Loucy (cell line): Measurements from ENCODE around the gene ARMC9.

Experiments used
- H2AFZ ChIP-seq: fragments of 200-600 bp; sonication (generic); 2 replicates; pipeline ENCODE4 v1.6.0; 2016; ENCODE audit warnings: antibody characterized with exemption, mild to moderate bottlenecking, low read length, moderate library complexity
- H3F3A ChIP-seq: fragments of 200-600 bp; 2 replicates; pipeline ENCODE4 v1.6.0; 2016; ENCODE audit warnings: antibody characterized with exemption, low read depth, mild to moderate bottlenecking
- H3K27me3 ChIP-seq: fragments of 200-600 bp; sonication (generic); 2 replicates; pipeline ENCODE4 v1.6.1; 2014; ENCODE audit warnings: low read length, mild to moderate bottlenecking; ENCODE audit not compliant: insufficient read depth, poor library complexity, severe bottlenecking
- H3K36me3 ChIP-seq: fragments of 200-600 bp; sonication (generic); 2 replicates; pipeline ENCODE4 v1.6.1; 2016; ENCODE audit warnings: low read length; ENCODE audit not compliant: insufficient read depth
- H3K4me1 ChIP-seq: fragments of 200-600 bp; sonication (generic); 2 replicates; pipeline ENCODE4 v1.5.1; 2014; ENCODE audit warnings: low read length, mild to moderate bottlenecking; ENCODE audit not compliant: insufficient read depth, poor library complexity, severe bottlenecking
- H3K4me2 ChIP-seq: fragments of 200-600 bp; sonication (generic); 2 replicates; pipeline ENCODE4 v1.6.0; 2014; ENCODE audit warnings: antibody characterized with exemption, low read length, low read depth, mild to moderate bottlenecking; ENCODE audit not compliant: poor library complexity, severe bottlenecking
- H3K4me3 ChIP-seq: fragments of 200-600 bp; sonication (generic); 2 replicates; pipeline ENCODE4 v1.5.1; 2014; ENCODE audit warnings: low read length, mild to moderate bottlenecking, mixed read lengths; ENCODE audit not compliant: poor library complexity, severe bottlenecking
- H3K79me2 ChIP-seq: fragments of 200-600 bp; sonication (generic); 2 replicates; pipeline ENCODE4 v1.6.1; 2014; ENCODE audit warnings: low read length; ENCODE audit not compliant: insufficient read depth
- H3K9ac ChIP-seq: fragments of 200-600 bp; sonication (generic); 2 replicates; pipeline ENCODE4 v1.6.0; 2014; ENCODE audit warnings: mild to moderate bottlenecking, low read depth, low read length, moderate library complexity; ENCODE audit not compliant: poor library complexity, severe bottlenecking
- H3K9me2 ChIP-seq: fragments of 200-600 bp; sonication (generic); replicated peaks from 2 replicates; pipeline ENCODE4 v1.6.1; 2016; ENCODE audit warnings: low read depth, low read length, mixed read lengths
- H3K9me3 ChIP-seq: fragments of 200-600 bp; sonication (generic); 2 replicates; pipeline ENCODE4 v1.6.1; 2014; ENCODE audit warnings: mild to moderate bottlenecking, antibody characterized with exemption, low read length, low read depth; ENCODE audit not compliant: insufficient read depth
- H4K20me1 ChIP-seq: fragments of 200-600 bp; sonication (generic); 2 replicates; pipeline ENCODE4 v1.6.0; 2014; ENCODE audit warnings: antibody characterized with exemption, low read length, mild to moderate bottlenecking; ENCODE audit not compliant: insufficient read depth, poor library complexity, severe bottlenecking
- EZH2phosphoT487 ChIP-seq: fragments of 200-600 bp; IDR thresholded peaks from 2 replicates; pipeline ENCODE4 v1.6.1; 2018; ENCODE audit warnings: antibody characterized with exemption, mild to moderate bottlenecking, moderate library complexity, borderline replicate concordance
- TF ChIP-seq, protein P1 (sequence below): fragments of 200-600 bp; sonication (generic); conservative IDR thresholded peaks from 2 replicates; pipeline ENCODE4 v1.5.1; 2014; ENCODE audit warnings: mild to moderate bottlenecking, antibody characterized with exemption, low read length

Gene ARMC9

DNA sequence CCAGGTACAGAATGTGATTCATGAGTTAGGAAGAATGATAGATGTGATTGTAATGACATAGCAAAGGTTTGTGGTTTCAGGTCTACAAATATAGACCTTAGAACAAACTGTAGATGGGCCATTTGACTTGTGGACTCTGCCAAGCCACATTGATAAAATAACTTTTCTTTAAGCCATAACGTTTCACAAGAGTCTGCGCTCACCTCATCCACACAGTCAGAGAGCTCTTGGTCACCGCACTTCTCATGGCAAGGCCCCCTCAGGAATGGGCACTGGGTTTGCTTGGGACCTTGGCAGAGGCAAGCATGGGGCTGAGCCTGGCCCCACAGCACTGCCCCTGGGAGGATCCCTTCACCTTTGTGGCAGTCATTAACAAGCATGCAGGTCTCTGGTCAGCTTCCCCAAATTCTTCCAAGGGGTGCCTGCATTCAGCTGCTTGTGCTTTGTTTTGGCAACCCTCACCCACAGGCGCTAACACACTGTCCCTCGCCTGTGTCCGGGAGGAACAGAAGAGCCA, 14.0 kb downstream of the ARMC9 start:
- H4K20me1 ChIP-seq = no peaks in the 10 kb centered on the region
- no peaks in the 10 kb centered on the region for H3F3A ChIP-seq
- H3K9ac ChIP-seq = no peak overlapping the region
- no peak overlapping the region for H3K4me3 ChIP-seq
- TF ChIP-seq, protein P1, sequence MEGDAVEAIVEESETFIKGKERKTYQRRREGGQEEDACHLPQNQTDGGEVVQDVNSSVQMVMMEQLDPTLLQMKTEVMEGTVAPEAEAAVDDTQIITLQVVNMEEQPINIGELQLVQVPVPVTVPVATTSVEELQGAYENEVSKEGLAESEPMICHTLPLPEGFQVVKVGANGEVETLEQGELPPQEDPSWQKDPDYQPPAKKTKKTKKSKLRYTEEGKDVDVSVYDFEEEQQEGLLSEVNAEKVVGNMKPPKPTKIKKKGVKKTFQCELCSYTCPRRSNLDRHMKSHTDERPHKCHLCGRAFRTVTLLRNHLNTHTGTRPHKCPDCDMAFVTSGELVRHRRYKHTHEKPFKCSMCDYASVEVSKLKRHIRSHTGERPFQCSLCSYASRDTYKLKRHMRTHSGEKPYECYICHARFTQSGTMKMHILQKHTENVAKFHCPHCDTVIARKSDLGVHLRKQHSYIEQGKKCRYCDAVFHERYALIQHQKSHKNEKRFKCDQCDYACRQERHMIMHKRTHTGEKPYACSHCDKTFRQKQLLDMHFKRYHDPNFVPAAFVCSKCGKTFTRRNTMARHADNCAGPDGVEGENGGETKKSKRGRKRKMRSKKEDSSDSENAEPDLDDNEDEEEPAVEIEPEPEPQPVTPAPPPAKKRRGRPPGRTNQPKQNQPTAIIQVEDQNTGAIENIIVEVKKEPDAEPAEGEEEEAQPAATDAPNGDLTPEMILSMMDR = no peak
- no peak for TF ChIP-seq EZH2phosphoT487
- no peaks in the 10 kb centered on the region for H3K9me2 ChIP-seq
- no peaks in the 10 kb centered on the region for H3K9me3 ChIP-seq
- H3K36me3 ChIP-seq = no peaks in the 10 kb centered on the region
- H3K27me3 ChIP-seq = no peaks in the 10 kb centered on the region
- no peaks in the 10 kb centered on the region for H3K4me1 ChIP-seq
- no peak overlapping the region for H3K4me2 ChIP-seq
- no peaks in the 10 kb centered on the region for H3K79me2 ChIP-seq
- H2AFZ ChIP-seq = no peak overlapping the region

DNA sequence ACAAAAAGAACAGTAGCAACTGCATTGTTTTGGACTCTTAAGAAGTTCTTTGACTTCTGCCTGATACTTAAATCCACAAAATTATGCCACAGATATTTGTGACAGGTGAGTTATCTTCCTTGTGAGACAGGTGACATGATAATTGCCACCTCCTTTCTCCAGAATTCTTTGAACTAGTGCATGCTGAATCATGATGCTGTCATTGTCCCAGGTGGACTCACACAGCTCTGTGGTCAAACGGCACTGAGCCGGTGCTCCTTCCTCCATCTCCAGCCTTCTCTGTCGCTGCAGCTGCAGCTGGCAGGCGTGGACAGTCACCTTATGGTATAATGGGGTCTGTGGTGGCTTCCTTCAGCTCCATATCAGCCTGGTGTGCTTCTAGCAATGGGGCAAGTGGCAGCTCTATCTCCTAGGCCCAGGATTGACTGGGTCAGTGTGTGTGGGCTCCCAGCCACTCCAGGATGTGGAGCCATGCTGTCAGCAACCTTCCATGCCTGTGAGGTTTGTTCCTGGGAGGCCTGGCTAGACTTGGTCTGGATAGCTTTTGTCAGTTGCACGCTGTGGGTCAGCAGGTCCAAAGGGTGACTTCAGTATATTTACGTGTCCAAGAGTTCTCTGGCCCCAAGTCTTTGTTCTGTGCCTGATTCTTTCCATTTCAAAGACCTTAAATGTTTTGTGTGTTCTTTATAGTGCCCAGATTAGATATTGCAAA, 15.7 kb downstream of the ARMC9 start:
- Histone ChIP-seq H3K79me2 (no peaks in the 10 kb centered on the region), H3K9me3 (no peaks in the 10 kb centered on the region), H4K20me1 (no peaks in the 10 kb centered on the region), H3K36me3 (no peaks in the 10 kb centered on the region), H3K27me3 (no peaks in the 10 kb centered on the region), H3K9ac (no peak overlapping the region), H3K4me1 (no peaks in the 10 kb centered on the region), H2AFZ (no peak overlapping the region), H3K9me2 (no peaks in the 10 kb centered on the region), H3K4me3 (no peak overlapping the region), H3F3A (no peaks in the 10 kb centered on the region), H3K4me2 (no peak overlapping the region)
- TF ChIP-seq, protein P1 = no peak
- TF ChIP-seq EZH2phosphoT487 = no peak

DNA sequence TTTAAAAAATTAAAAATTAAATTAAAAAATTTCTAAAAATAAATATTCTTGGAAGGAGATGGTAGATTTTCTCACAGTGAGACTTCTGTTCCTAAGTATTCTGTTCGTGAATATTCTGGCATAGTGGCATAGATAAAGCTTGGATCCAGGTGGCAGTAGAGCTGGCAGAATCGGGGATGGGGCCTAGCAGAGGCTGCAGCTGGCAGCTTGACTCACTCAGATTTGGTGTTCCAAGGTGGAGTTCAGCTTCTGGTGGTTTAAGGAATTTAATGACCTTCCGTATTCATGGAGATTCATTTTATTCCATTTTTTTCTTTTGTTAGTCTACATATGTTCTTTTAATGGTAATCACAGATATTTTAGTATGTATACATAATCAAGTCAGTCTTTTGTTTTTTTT, 19.9 kb downstream of the ARMC9 start:
- no peak overlapping the region for H3K4me2 ChIP-seq
- no peaks in the 10 kb centered on the region for H3K36me3 ChIP-seq
- H3K9me2 ChIP-seq = no peaks in the 10 kb centered on the region
- H3F3A ChIP-seq = no peaks in the 10 kb centered on the region
- H2AFZ ChIP-seq = no peak overlapping the region
- no peak for TF ChIP-seq EZH2phosphoT487
- TF ChIP-seq, protein P1 = no peak
- no peaks in the 10 kb centered on the region for H4K20me1 ChIP-seq
- H3K79me2 ChIP-seq = no peaks in the 10 kb centered on the region
- no peak overlapping the region for H3K4me3 ChIP-seq
- no peaks in the 10 kb centered on the region for H3K27me3 ChIP-seq
- no peaks in the 10 kb centered on the region for H3K4me1 ChIP-seq
- H3K9me3 ChIP-seq = no peaks in the 10 kb centered on the region
- H3K9ac ChIP-seq = no peak overlapping the region
